Activated CD8-positive, alpha-beta memory T cell treated with anti-CD3 and anti-CD28 coated beads, Interleukin-2, amount 50 U/mL, for 1 hour (primary cell): ENCODE measurements around the gene ZFYVE1.
"Not testable (repeated sequence)": the region's sequence is repeated elsewhere in the genome, so short reads cannot be mapped to it uniquely, and the experiment has no call there.

ENCODE experiments used
- DNase-seq: peaks from one replicate; pipeline ENCODE4 v3.0.0-alpha.2; 2020; ENCODE audit errors: extremely low read depth

ZFYVE1 gene

DNA sequence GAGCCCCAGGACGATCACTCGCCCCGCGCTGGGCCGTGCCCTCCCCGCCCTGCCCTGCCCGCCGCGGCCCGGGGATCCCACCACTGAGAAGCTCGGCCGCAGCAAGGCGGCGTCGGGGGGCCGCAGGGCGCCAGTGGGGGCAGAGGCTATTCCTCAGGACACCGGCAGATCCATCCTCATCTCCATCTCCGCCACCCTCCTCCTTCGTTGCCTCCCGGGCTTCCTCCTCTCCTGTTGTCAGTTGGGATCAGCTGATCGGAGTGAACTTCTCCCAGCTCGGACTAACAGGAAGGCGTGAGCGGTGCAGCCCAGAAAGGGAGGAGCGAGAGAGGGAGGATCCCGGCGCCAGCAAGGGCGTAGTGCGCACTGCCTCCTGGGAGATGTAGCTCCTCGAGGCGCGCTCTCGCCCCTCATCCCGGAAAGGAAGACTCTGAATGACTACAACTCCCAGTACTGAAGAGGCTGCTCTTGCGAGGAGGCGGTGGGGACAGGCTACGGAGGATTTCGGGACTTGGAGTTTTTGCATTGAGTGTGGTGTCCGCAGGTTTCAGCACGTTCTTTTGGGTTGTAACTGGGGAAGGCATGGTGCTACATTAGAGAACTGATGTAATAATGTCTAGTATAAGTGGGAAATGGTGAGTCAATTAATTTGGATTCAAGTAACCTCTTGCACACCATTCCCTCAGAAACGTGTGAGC lies at the start of gene ZFYVE1:
ZFYVE1 (minus strand) TSS at position 262 of the 698 bp plus-strand sequence. CDS start 2,598 bp downstream, outside the sequence.
- DNase-seq = peak; percentile 69

DNA sequence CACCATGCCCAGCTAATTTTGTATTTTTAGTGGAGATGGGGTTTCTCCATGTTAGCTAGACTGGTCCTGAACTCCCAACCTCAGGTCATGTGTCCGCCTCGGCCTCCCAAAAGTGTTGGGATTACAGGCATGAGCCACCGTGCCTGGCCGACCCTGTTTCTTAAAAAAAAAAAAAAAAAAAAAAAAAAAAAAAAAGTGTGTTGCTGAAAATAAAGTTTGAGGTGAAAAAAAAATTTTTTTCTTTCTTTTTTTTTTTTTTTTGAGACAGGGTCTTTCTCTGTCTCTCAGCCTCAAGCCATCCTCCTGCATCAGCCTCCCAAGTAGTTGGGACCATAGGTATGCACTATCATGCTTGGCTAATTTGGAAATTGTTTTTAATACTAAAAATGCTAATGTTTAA lies 42.7 kb upstream of the ZFYVE1 start:
- no peak for DNase-seq

GRCh38 chr14:73058922-73059673 lies 32.2 kb upstream of the ZFYVE1 start:
- DNase-seq = peak; percentile 5

GRCh38 chr14:73058224-73058921 lies 31.5 kb upstream of the ZFYVE1 start, which contains the start of gene RBM25:
Gene RBM25, plus strand, starts transcription at chr14:73058534. Its CDS starts 13,108 bp downstream, at chr14:73071642.
- peak; percentile 82 for DNase-seq

DNA sequence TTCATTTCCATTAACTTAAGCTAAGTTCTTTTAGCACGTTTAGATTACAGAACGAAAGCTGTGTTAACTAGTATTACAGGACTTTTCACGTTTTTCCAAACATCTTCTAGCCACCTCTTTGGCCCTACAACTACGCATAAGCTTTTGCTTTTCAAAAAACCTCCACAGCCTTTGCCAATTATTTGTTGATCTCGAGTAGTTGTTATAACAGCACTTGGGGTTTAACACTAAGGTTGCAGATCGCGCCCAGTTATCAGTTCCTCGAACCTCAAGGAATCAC lies 31.0 kb upstream of the ZFYVE1 start:
- DNase-seq = no peak

DNA sequence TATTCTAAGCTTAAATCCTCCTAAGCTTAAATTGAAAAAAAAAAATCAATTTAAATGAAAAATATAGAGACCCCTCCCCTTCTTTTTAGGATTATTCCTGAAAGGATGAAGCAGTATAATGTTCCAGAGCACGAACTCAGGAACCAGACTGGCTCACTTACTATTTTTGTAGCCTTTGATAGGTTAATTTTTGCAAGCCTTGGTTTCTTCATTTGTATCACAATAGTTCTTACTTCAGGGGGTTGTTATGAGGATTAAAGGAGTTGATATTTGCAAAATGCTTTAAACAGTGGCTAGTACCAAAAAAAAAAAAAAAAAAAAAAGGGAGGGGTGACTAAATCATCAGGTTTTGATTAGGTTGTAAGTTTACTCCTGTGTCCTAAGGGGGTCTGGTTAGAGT lies 28.3 kb upstream of the ZFYVE1 start:
- no peak for DNase-seq

DNA sequence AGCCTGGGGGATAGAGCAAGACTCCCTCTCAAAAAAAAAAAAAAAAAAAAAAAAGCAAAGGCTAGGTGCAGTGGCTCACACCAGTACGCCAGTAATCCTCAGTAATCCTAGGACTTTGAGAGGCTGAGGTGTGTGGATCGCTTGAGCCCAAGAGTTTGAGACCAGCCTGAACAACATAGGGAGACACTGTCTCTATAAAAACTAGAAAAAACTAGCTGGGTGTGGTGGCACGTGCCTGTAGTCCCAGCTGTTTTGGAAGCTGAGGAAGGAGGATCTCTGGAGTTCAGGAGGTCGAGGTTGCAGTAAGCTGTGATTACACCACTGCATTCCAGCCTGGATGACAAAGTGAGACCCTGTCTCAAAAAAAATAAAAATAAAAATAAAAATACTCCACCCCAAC lies 22.5 kb upstream of the ZFYVE1 start:
- no peak for DNase-seq

- no peak for DNase-seq
These were observed 20.9 kb upstream of the ZFYVE1 start for GRCh38 chr14:73047808-73048207.

DNA sequence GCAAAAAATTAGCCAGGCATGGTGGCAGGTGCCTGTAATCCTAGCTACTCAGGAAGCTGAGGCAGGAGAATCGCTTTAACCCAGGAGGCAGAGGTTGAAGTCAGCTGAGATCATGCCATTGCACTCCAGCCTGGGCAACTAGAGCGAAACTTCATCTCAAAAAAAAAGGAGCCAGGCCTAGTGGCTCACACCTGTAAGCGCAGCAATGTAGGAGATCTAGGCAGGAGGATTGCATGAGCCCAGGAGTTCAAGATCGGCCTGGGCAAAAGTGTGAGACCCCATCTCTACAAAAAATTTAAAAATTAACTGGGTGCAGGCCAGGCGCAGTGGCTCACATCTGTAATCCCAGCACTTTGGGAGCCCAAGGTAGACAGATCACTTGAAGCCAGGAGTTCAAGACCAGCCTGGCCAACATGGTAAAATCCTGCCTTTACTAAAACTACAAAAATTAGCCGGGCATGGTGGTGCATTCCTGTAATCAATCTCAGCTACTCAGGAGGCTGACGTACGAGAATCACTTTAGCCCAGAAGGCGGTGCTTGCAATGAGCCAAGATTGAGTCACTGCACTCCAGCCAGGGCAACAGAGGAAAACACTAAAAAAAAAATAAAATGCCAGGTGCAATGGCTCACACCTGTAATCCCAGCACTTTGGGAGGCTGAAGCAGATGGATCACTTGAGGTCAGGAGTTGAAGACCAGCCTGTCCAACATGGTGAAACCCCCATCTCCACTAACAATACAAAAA lies 10.0 kb upstream of the ZFYVE1 start:
- DNase-seq = not testable (repeated sequence)

GRCh38 chr14:73027984-73028383 lies 1.1 kb upstream of the ZFYVE1 start:
- DNase-seq = no peak

GRCh38 chr14:73027546-73027945 lies 640 bp upstream of the ZFYVE1 start:
- no peak for DNase-seq

DNA sequence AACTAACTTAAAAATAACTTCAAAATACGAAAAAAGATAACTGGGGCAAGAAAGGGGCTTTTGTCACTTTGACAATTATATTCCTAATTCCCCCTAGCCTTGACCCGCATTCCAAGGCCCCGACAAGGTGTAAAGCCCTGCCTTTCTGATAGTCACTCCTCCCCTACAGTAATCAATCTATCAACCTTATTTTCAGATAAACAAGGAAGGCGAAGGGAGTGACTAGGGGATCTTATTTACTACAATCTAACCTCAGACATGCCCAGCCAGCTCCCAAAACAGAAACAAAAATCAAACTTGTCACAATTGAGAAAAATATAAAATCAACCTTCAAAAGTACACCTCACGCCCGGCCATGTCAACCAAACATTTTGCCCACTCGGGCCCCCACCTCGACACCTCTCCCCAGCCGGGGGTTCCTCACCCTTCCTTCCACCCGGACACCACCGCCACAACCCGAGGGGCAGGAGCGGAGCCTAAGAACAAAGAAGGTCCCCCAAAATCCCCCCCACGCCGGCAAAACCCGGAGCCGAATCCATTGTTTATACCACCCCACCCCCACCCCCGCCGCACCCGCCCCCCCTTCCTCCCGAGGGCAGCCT lies 562 bp downstream of the ZFYVE1 start:
- no peak for DNase-seq

- DNase-seq = no peak
These were observed 1.4 kb downstream of the ZFYVE1 start for GRCh38 chr14:73025544-73025943.

- no peak for DNase-seq
These were observed 4.9 kb downstream of the ZFYVE1 start for GRCh38 chr14:73022051-73022450.

DNA sequence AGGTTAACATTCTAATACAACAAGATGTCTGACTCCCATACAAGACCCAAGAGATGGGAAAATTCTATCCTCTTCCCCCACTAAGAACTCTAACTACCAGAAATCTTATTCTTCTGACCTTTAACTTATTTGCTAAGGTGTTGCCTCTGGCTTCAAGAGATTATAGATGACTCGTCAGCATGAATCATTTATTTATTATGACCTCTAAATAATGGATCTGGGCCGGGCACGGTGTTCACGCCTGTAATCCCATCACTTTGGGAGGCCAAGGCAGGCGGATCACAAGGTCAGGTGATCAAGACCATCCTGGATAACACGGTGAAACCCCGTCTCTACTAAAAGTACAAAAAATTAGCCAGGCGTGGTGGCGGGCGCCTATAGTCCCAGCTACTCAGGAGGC lies 10.9 kb downstream of the ZFYVE1 start:
- DNase-seq = not testable (repeated sequence)

- not testable (repeated sequence) for DNase-seq
These were observed 11.4 kb downstream of the ZFYVE1 start for GRCh38 chr14:73015552-73015951.

DNA sequence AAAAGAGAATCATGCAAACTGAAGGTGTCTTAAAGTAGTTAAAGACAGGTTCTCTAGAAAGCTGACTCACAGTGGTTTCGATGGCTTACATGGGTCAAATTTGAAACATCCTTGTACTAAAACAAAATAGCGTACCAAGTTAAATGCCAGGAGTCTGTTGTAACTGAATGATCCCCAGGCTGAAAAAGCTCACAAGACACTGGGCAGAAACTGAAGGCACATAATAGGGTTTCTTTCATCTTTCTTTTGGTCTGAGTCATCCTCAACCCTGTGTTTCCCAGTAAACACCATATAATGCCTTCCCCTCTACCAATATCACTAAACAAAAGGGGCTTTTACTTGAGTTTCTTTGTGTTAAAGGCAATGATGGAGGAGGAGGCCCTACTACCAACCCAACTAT lies 12.8 kb downstream of the ZFYVE1 start:
- DNase-seq = no peak

DNA sequence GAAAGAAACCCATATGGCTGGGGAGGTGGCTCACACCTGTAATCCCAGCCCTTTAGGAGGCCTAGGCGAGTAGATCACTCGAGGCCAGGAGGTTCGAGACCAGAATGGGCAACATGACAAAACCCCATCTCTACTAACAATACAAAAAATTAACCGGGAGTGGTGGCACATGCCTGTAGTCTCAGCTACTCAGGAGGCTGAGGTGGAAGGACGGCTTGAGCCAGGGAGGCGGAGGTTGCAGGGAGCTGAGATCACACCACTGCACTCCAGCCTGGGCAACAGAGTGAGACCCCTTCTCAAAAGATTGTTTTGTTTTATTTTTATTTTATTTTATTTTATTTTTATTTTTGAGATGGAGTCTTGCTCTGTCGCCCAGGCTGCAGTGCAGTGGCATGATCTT lies 15.7 kb downstream of the ZFYVE1 start:
- not testable (repeated sequence) for DNase-seq

DNA sequence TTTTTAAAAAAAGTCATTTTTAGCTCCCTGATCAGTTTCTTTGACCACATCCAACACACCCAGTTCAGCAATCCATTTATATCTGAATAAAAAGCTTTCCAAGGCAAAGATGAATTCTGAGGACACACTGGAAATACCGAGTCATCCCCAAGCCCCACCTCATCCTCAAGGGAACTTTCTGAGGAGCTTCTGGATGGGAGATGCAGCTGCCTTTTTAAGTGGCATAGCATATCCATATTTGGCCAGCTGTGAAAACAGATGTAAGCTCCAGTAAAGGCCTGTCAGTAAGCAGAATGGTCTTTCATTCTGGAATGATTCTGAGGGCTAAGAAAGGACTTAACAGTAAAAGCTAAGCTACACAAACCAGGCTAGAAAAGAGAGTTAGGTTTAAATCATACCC lies 18.4 kb downstream of the ZFYVE1 start:
- no peak for DNase-seq

- DNase-seq = no peak
These were observed 19.1 kb downstream of the ZFYVE1 start for GRCh38 chr14:73007835-73008234.

- DNase-seq = not testable (repeated sequence)
These were observed 22.3 kb downstream of the ZFYVE1 start for GRCh38 chr14:73004641-73005040.

DNA sequence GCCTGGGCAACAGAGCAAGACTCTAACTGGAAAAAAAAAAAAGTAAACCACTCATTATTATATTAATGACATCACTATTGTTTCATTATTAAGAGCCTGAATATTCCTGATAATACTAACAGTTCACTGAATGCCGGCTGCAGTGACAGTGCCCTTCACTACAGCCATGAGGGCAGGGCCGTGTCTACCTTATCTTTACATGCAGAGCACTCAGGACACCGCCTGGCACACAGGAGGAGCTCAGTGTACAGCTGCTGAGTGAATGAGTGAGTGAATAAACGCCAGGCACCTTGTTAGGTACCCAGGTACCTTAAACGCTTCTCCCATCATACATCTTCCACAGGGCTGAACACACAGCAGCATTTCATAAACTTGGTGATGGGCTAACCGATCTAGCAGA lies 23.2 kb downstream of the ZFYVE1 start:
- DNase-seq = no peak
